ENCODE data around the gene ZFP36L2. TPM values are rescaled to one million over a fixed set of nuclear protein-coding genes. Genes with fewer than 3 reads are reported as not detected.

ZFP36L2 gene
- total RNA-seq, 1 experiment from 2014 or later: 105 TPM

- H3K4me1 ChIP-seq (ENCODE audit: insufficient read depth, low read length): peaks cover 10% of the 10 kb centered on the region
- H4K5ac ChIP-seq (ENCODE audit: insufficient read length, low read depth, low read length): no peak overlapping the region
- no CpG with 5 or more reads among the region's 8 CpGs for WGBS (ENCODE audit: extremely low coverage, insufficient read length, low lambda C conversion rate)
- H3K18ac ChIP-seq (ENCODE audit: insufficient read length, low read depth, low read length): no peak overlapping the region
- no peak overlapping the region for H2BK15ac ChIP-seq (ENCODE audit: low read depth, low read length)
- no peak overlapping the region for H3K9ac ChIP-seq (ENCODE audit: extremely low read depth, insufficient read length, low read length)
- no peak overlapping the region for H4K8ac ChIP-seq (replicated peaks; ENCODE audit: insufficient read length, low read depth, low read length)
- no peak overlapping the region for H3K27ac ChIP-seq (ENCODE audit: insufficient read length, low read depth, low read length)
- H2BK5ac ChIP-seq (ENCODE audit: insufficient read length, low read length): no peak overlapping the region
- no peak overlapping the region for H2AK5ac ChIP-seq (ENCODE audit: insufficient read length, low read length)
- peaks cover 1% of the 10 kb centered on the region; the same call in 1 of the 2 replicates for H3K27me3 Mint-ChIP-seq (ENCODE audit: low read depth)
- H3K79me1 ChIP-seq (ENCODE audit: insufficient read depth, low read depth, low read length, poor library complexity, severe bottlenecking): no peaks in the 10 kb centered on the region
- H2BK12ac ChIP-seq (ENCODE audit: insufficient read length, low read depth, low read length): no peak overlapping the region
- H3K23me2 ChIP-seq (ENCODE audit: insufficient read length, low read depth, low read length, poor library complexity, severe bottlenecking): peaks cover 11% of the 10 kb centered on the region
- H3K36me3 Mint-ChIP-seq (ENCODE audit: insufficient read depth in 1 of 3, low read depth in 3 of 3): peaks cover 13 to 37% (median 22%) of the 10 kb centered on the region in 3 experiments
- no peak overlapping the region for H3K14ac ChIP-seq (ENCODE audit: insufficient read depth, low read length)
- H2AFZ ChIP-seq (ENCODE audit: low read length): no peak overlapping the region
- peaks cover 3% of the 10 kb centered on the region for H4K20me1 ChIP-seq (ENCODE audit: control insufficient read depth, insufficient read depth, insufficient read length)
- peaks cover 53 to 59% of the 10 kb centered on the region in 2 experiments for H3K4me1 Mint-ChIP-seq
- H3K9me3 ChIP-seq (ENCODE audit: control insufficient read depth, low read depth, low read length): no peaks in the 10 kb centered on the region
- H3K4me3 Mint-ChIP-seq: peak overlapping the region; percentile 65 to 84
- H3K23ac ChIP-seq (ENCODE audit: insufficient read length, low read depth, low read length): no peak overlapping the region
- no peak overlapping the region for H3T11ph ChIP-seq (ENCODE audit: low read length)
- no peak overlapping the region for H3K56ac ChIP-seq (ENCODE audit: insufficient read length, low read depth, low read length)
- peaks cover 16% of the 10 kb centered on the region; the same call in 1 of the 2 replicates for H3K79me2 ChIP-seq (ENCODE audit: insufficient read depth, low read length)
- DNase-seq: no peak
- no peak overlapping the region for H2BK120ac ChIP-seq (ENCODE audit: low read depth, low read length, poor library complexity, severe bottlenecking)
- H3K9me3 Mint-ChIP-seq: peaks cover 0 to 2% of the 10 kb centered on the region in 2 experiments; a peak in 1 of 5 replicates
- no peak overlapping the region for H2BK20ac ChIP-seq (ENCODE audit: low read depth, low read length, poor library complexity, severe bottlenecking)
- no peak overlapping the region for H4K91ac ChIP-seq (ENCODE audit: insufficient read length, low read depth, low read length)
- peak overlapping the region; percentile 60 for H3K4me2 ChIP-seq (ENCODE audit: insufficient read depth, insufficient read length, low read length)
- peak overlapping the region in 1 of 3 experiments; percentile 98; a peak in 3 of 7 replicates for H3K27ac Mint-ChIP-seq
- H3K27me3 ChIP-seq (ENCODE audit: insufficient read depth, low read length): no peaks in the 10 kb centered on the region
- no peak overlapping the region for H3K4ac ChIP-seq (ENCODE audit: low read depth, low read length)
- TF ChIP-seq CTCF (conservative IDR thresholded peaks at IDR 0.05): no peak
Observed at GRCh38 chr2:43222475-43223309, 3.7 kb downstream of the ZFP36L2 start.
